Hepatocyte (in vitro differentiated cells): ENCODE results near the gene ARID1A. TPM values are rescaled to one million over a fixed set of nuclear protein-coding genes. Genes with fewer than 3 reads are reported as not detected.

Experiments used
- DNase-seq: peaks from one replicate; pipeline ENCODE4 v3.0.0-alpha.2; 2016; ENCODE audit warnings: low spot score
- H2AFZ ChIP-seq: fragments of 200-600 bp; sonication (generic); 2 replicates; pipeline ENCODE4 v1.6.0; 2016; ENCODE audit warnings: antibody characterized with exemption, mild to moderate bottlenecking
- H3K27ac ChIP-seq: fragments of 200-600 bp; sonication (generic); 2 replicates; pipeline ENCODE4 v1.5.1; 2016; ENCODE audit warnings: mild to moderate bottlenecking
- H3K27me3 ChIP-seq: fragments of 200-600 bp; sonication (generic); 2 replicates; pipeline ENCODE4 v1.6.1; 2016
- H3K36me3 ChIP-seq: fragments of 200-600 bp; sonication (generic); replicated peaks from 2 replicates; pipeline ENCODE4 v1.5.1; 2016; ENCODE audit warnings: low read depth; ENCODE audit not compliant: insufficient read depth
- H3K4me1 ChIP-seq: fragments of 200-600 bp; sonication (generic); 2 replicates; pipeline ENCODE4 v1.5.1; 2016; ENCODE audit warnings: mild to moderate bottlenecking, moderate library complexity; ENCODE audit not compliant: insufficient read depth
- H3K4me2 ChIP-seq: fragments of 200-600 bp; sonication (generic); 2 replicates; pipeline ENCODE4 v1.6.0; 2016
- H3K4me3 ChIP-seq: fragments of 200-600 bp; sonication (generic); 2 replicates; pipeline ENCODE4 v1.5.1; 2016; ENCODE audit warnings: mild to moderate bottlenecking
- H3K79me2 ChIP-seq: fragments of 200-600 bp; sonication (generic); 2 replicates; pipeline ENCODE4 v1.6.0; 2017; ENCODE audit warnings: mild to moderate bottlenecking
- H3K9me2 ChIP-seq: fragments of 200-600 bp; sonication (generic); replicated peaks from 2 replicates; pipeline ENCODE4 v1.6.0; 2017; ENCODE audit warnings: mild to moderate bottlenecking; ENCODE audit not compliant: insufficient read depth
- H3K9me3 ChIP-seq: fragments of 200-600 bp; sonication (generic); 2 replicates; pipeline ENCODE4 v1.5.1; 2016; ENCODE audit warnings: low read depth, mild to moderate bottlenecking
- H4K20me1 ChIP-seq: fragments of 200-600 bp; sonication (generic); 2 replicates; pipeline ENCODE4 v1.6.0; 2016; ENCODE audit warnings: mild to moderate bottlenecking; ENCODE audit not compliant: insufficient read depth, poor library complexity, severe bottlenecking
- EZH2 ChIP-seq: fragments of 200-600 bp; sonication (generic); IDR thresholded peaks from 2 replicates; pipeline ENCODE4 v1.6.1; 2016; ENCODE audit warnings: antibody characterized with exemption, mild to moderate bottlenecking, borderline replicate concordance
- EZH2phosphoT487 ChIP-seq: fragments of 200-600 bp; sonication (generic); IDR thresholded peaks from one replicate; pipeline ENCODE4 v1.6.1; 2018; ENCODE audit warnings: antibody characterized with exemption, mild to moderate bottlenecking, low read depth, moderate library complexity; ENCODE audit not compliant: unreplicated experiment, severe bottlenecking
- WGBS: methylation state at CpG from one replicate; pipeline ENCODE4 v1.1.6; 2016; ENCODE audit warnings: low lambda C conversion rate; ENCODE audit errors: missing lambda C conversion rate; 5-methylcytosine and 5-hydroxymethylcytosine counted together
- polyA plus RNA-seq: library from polyadenylated mRNA; unstranded; fragments of >200 nt; fragmentation: Nextera tagmentation; extraction: Ambion mirVana; gene quantifications from 2 replicates; pipeline ENCODE4 v1.2.1, GENCODE V29; 2016
- total RNA-seq: library from RNA; depleted of rRNA; stranded (reverse); fragments of >200 nt; gene quantifications from 2 replicates; pipeline ENCODE4 v1.2.3, GENCODE V29; 2014
- TF ChIP-seq, protein P1 (sequence below): fragments of 200-600 bp; sonication (generic); IDR thresholded peaks from 2 replicates; pipeline ENCODE4 v1.5.1; 2016; ENCODE audit warnings: antibody characterized with exemption, mild to moderate bottlenecking; ENCODE audit not compliant: poor library complexity

Gene ARID1A
- total and polyA plus RNA-seq, 2 experiments from 2014 or later = 27.9 to 35.8 TPM

DNA sequence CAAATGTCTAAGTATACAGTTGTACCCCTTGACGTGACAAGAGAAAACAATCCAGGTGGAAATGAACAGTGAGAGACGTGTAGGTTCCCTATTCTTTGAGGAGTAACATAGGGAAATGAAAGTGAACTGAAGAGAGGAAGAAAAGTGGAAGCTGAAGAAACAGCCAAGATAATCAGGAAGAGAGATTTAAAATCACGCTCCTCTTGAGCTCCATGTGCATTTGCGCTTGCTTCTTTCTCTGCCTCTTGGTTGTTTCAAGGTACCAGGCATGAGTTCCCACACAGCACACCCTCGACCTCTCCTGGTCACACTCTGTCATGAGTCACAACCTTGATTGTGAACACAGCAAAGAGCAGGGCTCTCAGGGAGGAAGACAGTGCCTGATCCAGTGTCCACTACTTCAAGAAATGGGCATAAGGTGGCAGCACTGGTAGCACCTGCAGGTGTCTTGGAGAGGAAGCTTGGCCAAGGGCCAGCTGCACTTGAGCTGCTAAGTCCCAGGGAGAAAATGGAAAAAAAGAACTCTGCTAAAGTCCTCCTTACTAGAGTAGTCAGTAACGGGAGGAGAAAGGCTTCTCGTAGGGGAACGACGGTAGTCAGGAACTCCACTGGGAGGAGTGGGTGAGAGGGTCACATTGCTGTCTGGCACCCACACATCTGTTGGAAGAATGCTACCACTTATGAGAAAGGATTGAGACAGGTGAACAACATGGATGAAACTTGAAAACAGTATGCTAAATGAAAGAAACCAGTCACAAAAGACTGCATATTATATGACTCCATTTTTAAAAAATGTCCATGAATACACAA, 18.3 kb upstream of the ARID1A start:
- Histone ChIP-seq H3K4me3 (no peak overlapping the region), H3K4me2 (peak overlapping the region; percentile 40), H3K9me3 (no peaks in the 10 kb centered on the region), H3K27ac (no peak overlapping the region), H3K79me2 (no peaks in the 10 kb centered on the region), H3K9me2 (no peaks in the 10 kb centered on the region), H2AFZ (no peak overlapping the region), H3K36me3 (no peaks in the 10 kb centered on the region), H3K27me3 (no peaks in the 10 kb centered on the region), H3K4me1 (peaks cover 4% of the 10 kb centered on the region), H4K20me1 (no peaks in the 10 kb centered on the region)
- DNase-seq = peak; percentile 93
- 27% methylated on average over 9 of the region's 9 CpGs for WGBS
- TF ChIP-seq, protein P1, sequence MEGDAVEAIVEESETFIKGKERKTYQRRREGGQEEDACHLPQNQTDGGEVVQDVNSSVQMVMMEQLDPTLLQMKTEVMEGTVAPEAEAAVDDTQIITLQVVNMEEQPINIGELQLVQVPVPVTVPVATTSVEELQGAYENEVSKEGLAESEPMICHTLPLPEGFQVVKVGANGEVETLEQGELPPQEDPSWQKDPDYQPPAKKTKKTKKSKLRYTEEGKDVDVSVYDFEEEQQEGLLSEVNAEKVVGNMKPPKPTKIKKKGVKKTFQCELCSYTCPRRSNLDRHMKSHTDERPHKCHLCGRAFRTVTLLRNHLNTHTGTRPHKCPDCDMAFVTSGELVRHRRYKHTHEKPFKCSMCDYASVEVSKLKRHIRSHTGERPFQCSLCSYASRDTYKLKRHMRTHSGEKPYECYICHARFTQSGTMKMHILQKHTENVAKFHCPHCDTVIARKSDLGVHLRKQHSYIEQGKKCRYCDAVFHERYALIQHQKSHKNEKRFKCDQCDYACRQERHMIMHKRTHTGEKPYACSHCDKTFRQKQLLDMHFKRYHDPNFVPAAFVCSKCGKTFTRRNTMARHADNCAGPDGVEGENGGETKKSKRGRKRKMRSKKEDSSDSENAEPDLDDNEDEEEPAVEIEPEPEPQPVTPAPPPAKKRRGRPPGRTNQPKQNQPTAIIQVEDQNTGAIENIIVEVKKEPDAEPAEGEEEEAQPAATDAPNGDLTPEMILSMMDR = peak; percentile 60
- no peak for TF ChIP-seq EZH2phosphoT487

GRCh38 chr1:26684763-26685508, 10.9 kb upstream of the ARID1A start:
- Histone ChIP-seq H3K4me2 (no peak overlapping the region), H3K27ac (no peak overlapping the region), H3K9me2 (no peaks in the 10 kb centered on the region), H2AFZ (no peak overlapping the region), H3K27me3 (no peaks in the 10 kb centered on the region), H3K79me2 (no peaks in the 10 kb centered on the region), H4K20me1 (no peaks in the 10 kb centered on the region), H3K36me3 (no peaks in the 10 kb centered on the region), H3K4me1 (no peaks in the 10 kb centered on the region), H3K4me3 (no peak overlapping the region), H3K9me3 (no peaks in the 10 kb centered on the region)
- no peak for TF ChIP-seq EZH2
- no peak for TF ChIP-seq EZH2phosphoT487
- TF ChIP-seq, protein P1 = no peak
- WGBS = 84% methylated on average over 4 of the region's 4 CpGs
- no peak for DNase-seq

DNA sequence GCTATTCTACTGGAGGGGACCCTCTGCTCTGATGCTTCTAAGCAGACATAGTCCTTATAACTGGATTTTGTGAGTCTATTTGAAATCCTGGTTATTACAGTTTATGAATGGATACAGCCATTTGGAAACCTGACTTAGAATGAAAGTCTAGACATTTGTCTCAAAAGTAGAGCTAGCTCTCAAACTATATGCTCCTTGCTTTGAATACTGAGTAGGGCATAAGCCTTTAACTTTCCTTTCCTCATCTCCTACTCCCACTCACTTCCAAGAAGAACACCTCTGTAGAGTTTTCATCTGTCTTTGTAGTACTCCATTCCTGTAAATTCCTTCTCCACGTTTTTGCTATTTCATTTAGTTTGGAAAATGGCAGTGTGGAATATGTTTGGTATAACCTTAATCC, 9.0 kb upstream of the ARID1A start:
- Histone ChIP-seq H3K27ac (no peak overlapping the region), H4K20me1 (no peaks in the 10 kb centered on the region), H3K9me3 (no peaks in the 10 kb centered on the region), H3K9me2 (no peaks in the 10 kb centered on the region), H3K4me2 (no peak overlapping the region), H3K36me3 (no peaks in the 10 kb centered on the region), H3K79me2 (no peaks in the 10 kb centered on the region), H2AFZ (peak overlapping the region; percentile 38), H3K4me1 (peaks cover 9% of the 10 kb centered on the region), H3K4me3 (no peak overlapping the region), H3K27me3 (no peaks in the 10 kb centered on the region)
- DNase-seq = no peak
- 32% methylated on average over 1 of the region's 1 CpG for WGBS
- no peak for TF ChIP-seq EZH2
- TF ChIP-seq, protein P1 = no peak
- TF ChIP-seq EZH2phosphoT487 = no peak
